AG09309 (cell line): ENCODE measurements around the gene ZNF185.

Source experiments
- DNase-seq: peaks from one replicate; pipeline ENCODE4 v3.0.0-alpha.2; 2010; ENCODE audit warnings: low read depth
- H3K4me3 ChIP-seq: 2 replicates; pipeline ENCODE4 v1.5.1; 2011; ENCODE audit warnings: mild to moderate bottlenecking, low read depth, low read length, moderate library complexity; ENCODE audit not compliant: control insufficient read depth
- CTCF ChIP-seq: IDR thresholded peaks from 2 replicates; pipeline ENCODE4 v1.5.1; 2011; ENCODE audit warnings: mild to moderate bottlenecking, low read depth, low read length, inconsistent platforms; ENCODE audit not compliant: insufficient read depth, control insufficient read depth; ENCODE audit errors: missing control alignments

The ZNF185 gene

DNA sequence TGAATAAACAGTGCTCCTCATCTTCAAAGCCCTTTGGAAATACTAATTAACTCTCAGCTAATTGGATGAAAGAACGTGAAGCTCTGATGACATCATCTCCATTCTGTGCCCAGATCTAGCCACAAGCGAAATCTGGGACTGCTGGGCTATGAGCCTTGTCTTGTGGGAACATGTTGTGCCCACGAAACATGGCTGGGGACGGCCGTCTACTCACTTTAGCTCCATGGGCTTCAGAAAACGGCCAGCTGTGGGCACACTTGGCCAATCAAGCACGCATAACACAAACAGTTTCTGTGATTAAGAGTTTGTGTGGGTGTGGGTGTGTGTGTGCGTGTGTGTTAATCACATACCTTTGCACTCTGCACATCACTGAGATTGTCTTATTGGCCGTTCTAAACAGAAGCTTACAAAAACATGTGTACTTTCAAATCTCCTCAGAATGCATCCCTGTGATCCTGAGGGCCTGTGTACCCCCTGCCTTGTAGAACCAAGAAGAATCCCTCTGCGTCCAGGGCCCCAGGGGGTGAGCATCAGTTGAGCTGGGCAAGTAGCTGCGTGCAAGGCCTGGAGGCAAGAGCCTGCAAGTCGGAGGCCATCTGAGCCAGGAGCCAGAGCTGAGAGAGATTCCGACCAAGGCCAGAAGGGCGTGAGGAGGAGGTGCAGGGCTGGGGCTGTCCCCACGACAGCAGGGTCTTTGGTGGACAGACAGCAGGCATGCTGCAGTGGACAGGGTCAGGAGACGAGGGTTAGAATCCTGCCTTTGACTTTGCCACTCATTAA lies 18.7 kb upstream of the ZNF185 start:
- no peak for TF ChIP-seq CTCF
- no peak for DNase-seq
- H3K4me3 ChIP-seq: no peak overlapping the region

- no peak for TF ChIP-seq CTCF
- DNase-seq: no peak
- no peak overlapping the region for H3K4me3 ChIP-seq
These were observed 16.6 kb upstream of the ZNF185 start for GRCh38 chrX:152881289-152881688.

DNA sequence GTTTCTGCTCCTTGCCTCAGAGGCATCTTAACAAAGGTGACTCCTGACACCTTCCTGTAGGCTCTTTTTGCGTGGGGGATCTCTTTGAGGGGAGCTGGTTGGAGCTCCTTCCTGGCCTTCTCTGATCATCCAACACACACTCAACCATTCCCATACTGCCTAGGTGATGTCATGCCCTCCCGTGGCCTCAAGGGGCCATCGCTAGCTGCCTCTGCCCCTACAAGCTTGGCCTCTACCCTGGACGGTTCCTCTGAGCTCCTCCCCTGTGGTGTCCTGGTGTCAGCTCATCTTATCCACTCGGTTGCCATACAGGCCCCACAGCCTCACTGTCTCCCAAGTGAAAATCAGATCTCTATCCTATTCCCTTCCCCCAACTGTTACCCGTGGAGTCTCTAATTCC lies 13.7 kb upstream of the ZNF185 start:
- no peak overlapping the region for H3K4me3 ChIP-seq
- no peak for TF ChIP-seq CTCF
- no peak for DNase-seq

DNA sequence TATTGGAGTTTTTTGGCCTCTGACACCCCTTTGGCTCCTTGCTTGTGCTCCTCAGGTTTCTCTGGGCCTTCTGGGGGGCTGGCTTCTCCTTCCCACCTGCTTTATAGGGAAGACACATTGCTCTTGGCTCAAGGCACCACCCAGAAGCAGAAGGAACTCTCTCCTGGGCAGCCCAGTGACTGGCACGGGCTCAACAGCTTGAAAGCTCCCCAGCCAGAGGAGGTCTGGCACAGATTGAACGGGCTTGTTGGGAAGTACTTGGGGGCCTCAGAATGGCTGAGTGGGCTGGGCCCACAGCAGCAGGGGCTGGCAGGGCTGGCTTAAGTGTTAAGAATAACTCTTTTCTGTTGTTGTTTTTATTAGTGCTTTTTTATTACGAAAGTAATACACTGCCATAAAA lies 11.2 kb upstream of the ZNF185 start:
- DNase-seq: no peak
- no peak for TF ChIP-seq CTCF
- no peak overlapping the region for H3K4me3 ChIP-seq

GRCh38 chrX:152892499-152892898 lies 5.4 kb upstream of the ZNF185 start:
- no peak for TF ChIP-seq CTCF
- DNase-seq: no peak
- no peak overlapping the region for H3K4me3 ChIP-seq

GRCh38 chrX:152892999-152893891 lies 4.6 kb upstream of the ZNF185 start:
- no peak for DNase-seq
- no peak for TF ChIP-seq CTCF
- H3K4me3 ChIP-seq: no peak overlapping the region
